Measurements from ENCODE around the gene EBF3.

DNA sequence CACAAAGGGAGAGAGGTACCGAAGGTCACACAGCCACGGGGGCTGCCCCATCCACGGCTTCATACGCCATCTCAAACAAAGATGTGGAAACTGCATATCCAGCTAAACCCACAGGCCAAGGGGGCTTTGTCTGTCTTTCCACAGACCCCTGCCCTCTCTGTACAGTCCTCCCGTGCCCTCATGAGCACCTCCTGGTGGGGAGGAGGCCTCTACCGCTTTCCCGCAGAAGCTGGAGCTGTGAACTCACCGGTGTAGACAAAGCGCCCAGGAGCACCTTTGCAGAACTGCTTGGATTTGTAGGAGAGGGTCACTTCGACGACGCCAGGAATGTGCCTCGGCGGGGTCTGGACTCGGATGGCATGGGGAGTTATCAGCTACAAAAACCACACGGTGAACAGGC is 97.2 kb downstream of the EBF3 start:
- TF ChIP-seq, protein P1, sequence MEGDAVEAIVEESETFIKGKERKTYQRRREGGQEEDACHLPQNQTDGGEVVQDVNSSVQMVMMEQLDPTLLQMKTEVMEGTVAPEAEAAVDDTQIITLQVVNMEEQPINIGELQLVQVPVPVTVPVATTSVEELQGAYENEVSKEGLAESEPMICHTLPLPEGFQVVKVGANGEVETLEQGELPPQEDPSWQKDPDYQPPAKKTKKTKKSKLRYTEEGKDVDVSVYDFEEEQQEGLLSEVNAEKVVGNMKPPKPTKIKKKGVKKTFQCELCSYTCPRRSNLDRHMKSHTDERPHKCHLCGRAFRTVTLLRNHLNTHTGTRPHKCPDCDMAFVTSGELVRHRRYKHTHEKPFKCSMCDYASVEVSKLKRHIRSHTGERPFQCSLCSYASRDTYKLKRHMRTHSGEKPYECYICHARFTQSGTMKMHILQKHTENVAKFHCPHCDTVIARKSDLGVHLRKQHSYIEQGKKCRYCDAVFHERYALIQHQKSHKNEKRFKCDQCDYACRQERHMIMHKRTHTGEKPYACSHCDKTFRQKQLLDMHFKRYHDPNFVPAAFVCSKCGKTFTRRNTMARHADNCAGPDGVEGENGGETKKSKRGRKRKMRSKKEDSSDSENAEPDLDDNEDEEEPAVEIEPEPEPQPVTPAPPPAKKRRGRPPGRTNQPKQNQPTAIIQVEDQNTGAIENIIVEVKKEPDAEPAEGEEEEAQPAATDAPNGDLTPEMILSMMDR (IDR thresholded peaks at IDR 0.05) = no peak
- TF ChIP-seq POLR2AphosphoS5 (IDR thresholded peaks at IDR 0.05) = no peak
- TF ChIP-seq EP300 (IDR thresholded peaks at IDR 0.05) = no peak
